HepG2 (cell line): Measurements from ENCODE around the gene GNB1. TPM values are rescaled to one million over a fixed set of nuclear protein-coding genes. Genes with fewer than 3 reads are reported as not detected.

ENCODE experiments used
- CEBPB ChIP-seq: IDR thresholded peaks from 2 replicates; pipeline ENCODE4 v1.6.1; 2011; ENCODE audit warnings: low read depth, low read length, improper control_type of control experiment, borderline replicate concordance
- GFI1 ChIP-seq: sonication (generic); formaldehyde crosslinking; IDR thresholded peaks from 2 replicates; pipeline ENCODE4 v1.5.0; 2020; ENCODE audit warnings: missing genetic modification reagents, mild to moderate bottlenecking, borderline replicate concordance
- HDAC2 ChIP-seq: sonication (generic); formaldehyde crosslinking; IDR thresholded peaks from 2 replicates; pipeline ENCODE4 v1.4.0; 2020; ENCODE audit warnings: missing genetic modification reagents
- NCOA2 ChIP-seq: sonication (generic); formaldehyde crosslinking; IDR thresholded peaks from 2 replicates; pipeline ENCODE4 v1.8.0; 2022; ENCODE audit warnings: inconsistent platforms
- PHF20 ChIP-seq: sonication (generic); formaldehyde crosslinking; IDR thresholded peaks from 2 replicates; pipeline ENCODE4 v1.5.0; 2020; ENCODE audit warnings: mild to moderate bottlenecking, missing genetic modification reagents
- POLR2G ChIP-seq: fragments of 200-400 bp; formaldehyde crosslinking; IDR thresholded peaks from 2 replicates; pipeline ENCODE4 v1.6.1; 2018; ENCODE audit warnings: mild to moderate bottlenecking, low read depth, low read length, moderate library complexity
- WIZ ChIP-seq: sonication (generic); formaldehyde crosslinking; IDR thresholded peaks from 2 replicates; pipeline ENCODE4 v1.5.1; 2020; ENCODE audit warnings: mild to moderate bottlenecking, missing genetic modification reagents
- ZFP91 ChIP-seq: sonication (generic); formaldehyde crosslinking; IDR thresholded peaks from 2 replicates; pipeline ENCODE4 v1.9.0; 2022; ENCODE audit warnings: missing genetic modification reagents, mild to moderate bottlenecking, borderline replicate concordance
- ZNF142 ChIP-seq: sonication (generic); formaldehyde crosslinking; IDR thresholded peaks from 2 replicates; pipeline ENCODE4 v1.4.0; 2020; ENCODE audit warnings: missing genetic modification reagents
- ZNF430 ChIP-seq: sonication (generic); formaldehyde crosslinking; IDR thresholded peaks from 2 replicates; pipeline ENCODE4 v1.9.0; 2021; ENCODE audit warnings: mild to moderate bottlenecking, missing genetic modification reagents
- ZNF775 ChIP-seq: sonication (generic); formaldehyde crosslinking; IDR thresholded peaks from 2 replicates; pipeline ENCODE4 v1.4.0; 2020; ENCODE audit warnings: missing genetic modification reagents, mild to moderate bottlenecking, moderate library complexity, borderline replicate concordance
- ZSCAN31 ChIP-seq: sonication (generic); formaldehyde crosslinking; IDR thresholded peaks from 2 replicates; pipeline ENCODE4 v1.5.0; 2020; ENCODE audit warnings: low read depth, mild to moderate bottlenecking, missing genetic modification reagents
- polyA plus RNA-seq, 8 experiments: library from polyadenylated mRNA; depleted of rRNA in 3 of 8; stranded (reverse) in 7 of 8; unstranded in 1 of 8; fragments of >200 nt; fragmentation: Illumina TruSeq in 4 of 8; extraction: Trizol in 4 of 8; gene quantifications; 2 replicates each; pipeline versions ENCODE4 v1.2.1 to v1.2.3, GENCODE V29; 2011 to 2016; ENCODE audit warnings: low read depth in 4 of 8, missing spikeins in 1 of 8, mixed read lengths in 1 of 8; ENCODE audit not compliant: insufficient read depth in 1 of 8
- total RNA-seq, 5 experiments: library from RNA; depleted of rRNA; stranded (reverse); fragments of >200 nt; fragmentation: Illumina TruSeq; extraction: Trizol; gene quantifications; 2 replicates each; pipeline ENCODE4 v1.2.3, GENCODE V29; 2016; ENCODE audit warnings: low read depth in 1 of 5
- TF ChIP-seq, protein P1 (sequence below): sonication (generic); formaldehyde crosslinking; IDR thresholded peaks from 2 replicates; pipeline ENCODE4 v1.4.0; 2020; ENCODE audit warnings: mild to moderate bottlenecking, missing genetic modification reagents

GNB1 gene
- total and polyA plus RNA-seq, 2 of the 13 experiments (the other 11 are each of a cell fraction or from before 2014, with no cell fraction given), result 66.2 to 327 TPM

- peak; percentile 75; the same call in 1 of the 2 replicates for TF ChIP-seq ZNF142 (CRISPR knock-in tag)
- TF ChIP-seq CEBPB, result no peak
- TF ChIP-seq WIZ (CRISPR knock-in tag), result no peak
- TF ChIP-seq ZNF430, result 0 out of 2 replicates have a peak, but pooled peaks have one; percentile 26
- no peak for TF ChIP-seq ZNF775 (CRISPR knock-in tag)
- TF ChIP-seq, protein P1, sequence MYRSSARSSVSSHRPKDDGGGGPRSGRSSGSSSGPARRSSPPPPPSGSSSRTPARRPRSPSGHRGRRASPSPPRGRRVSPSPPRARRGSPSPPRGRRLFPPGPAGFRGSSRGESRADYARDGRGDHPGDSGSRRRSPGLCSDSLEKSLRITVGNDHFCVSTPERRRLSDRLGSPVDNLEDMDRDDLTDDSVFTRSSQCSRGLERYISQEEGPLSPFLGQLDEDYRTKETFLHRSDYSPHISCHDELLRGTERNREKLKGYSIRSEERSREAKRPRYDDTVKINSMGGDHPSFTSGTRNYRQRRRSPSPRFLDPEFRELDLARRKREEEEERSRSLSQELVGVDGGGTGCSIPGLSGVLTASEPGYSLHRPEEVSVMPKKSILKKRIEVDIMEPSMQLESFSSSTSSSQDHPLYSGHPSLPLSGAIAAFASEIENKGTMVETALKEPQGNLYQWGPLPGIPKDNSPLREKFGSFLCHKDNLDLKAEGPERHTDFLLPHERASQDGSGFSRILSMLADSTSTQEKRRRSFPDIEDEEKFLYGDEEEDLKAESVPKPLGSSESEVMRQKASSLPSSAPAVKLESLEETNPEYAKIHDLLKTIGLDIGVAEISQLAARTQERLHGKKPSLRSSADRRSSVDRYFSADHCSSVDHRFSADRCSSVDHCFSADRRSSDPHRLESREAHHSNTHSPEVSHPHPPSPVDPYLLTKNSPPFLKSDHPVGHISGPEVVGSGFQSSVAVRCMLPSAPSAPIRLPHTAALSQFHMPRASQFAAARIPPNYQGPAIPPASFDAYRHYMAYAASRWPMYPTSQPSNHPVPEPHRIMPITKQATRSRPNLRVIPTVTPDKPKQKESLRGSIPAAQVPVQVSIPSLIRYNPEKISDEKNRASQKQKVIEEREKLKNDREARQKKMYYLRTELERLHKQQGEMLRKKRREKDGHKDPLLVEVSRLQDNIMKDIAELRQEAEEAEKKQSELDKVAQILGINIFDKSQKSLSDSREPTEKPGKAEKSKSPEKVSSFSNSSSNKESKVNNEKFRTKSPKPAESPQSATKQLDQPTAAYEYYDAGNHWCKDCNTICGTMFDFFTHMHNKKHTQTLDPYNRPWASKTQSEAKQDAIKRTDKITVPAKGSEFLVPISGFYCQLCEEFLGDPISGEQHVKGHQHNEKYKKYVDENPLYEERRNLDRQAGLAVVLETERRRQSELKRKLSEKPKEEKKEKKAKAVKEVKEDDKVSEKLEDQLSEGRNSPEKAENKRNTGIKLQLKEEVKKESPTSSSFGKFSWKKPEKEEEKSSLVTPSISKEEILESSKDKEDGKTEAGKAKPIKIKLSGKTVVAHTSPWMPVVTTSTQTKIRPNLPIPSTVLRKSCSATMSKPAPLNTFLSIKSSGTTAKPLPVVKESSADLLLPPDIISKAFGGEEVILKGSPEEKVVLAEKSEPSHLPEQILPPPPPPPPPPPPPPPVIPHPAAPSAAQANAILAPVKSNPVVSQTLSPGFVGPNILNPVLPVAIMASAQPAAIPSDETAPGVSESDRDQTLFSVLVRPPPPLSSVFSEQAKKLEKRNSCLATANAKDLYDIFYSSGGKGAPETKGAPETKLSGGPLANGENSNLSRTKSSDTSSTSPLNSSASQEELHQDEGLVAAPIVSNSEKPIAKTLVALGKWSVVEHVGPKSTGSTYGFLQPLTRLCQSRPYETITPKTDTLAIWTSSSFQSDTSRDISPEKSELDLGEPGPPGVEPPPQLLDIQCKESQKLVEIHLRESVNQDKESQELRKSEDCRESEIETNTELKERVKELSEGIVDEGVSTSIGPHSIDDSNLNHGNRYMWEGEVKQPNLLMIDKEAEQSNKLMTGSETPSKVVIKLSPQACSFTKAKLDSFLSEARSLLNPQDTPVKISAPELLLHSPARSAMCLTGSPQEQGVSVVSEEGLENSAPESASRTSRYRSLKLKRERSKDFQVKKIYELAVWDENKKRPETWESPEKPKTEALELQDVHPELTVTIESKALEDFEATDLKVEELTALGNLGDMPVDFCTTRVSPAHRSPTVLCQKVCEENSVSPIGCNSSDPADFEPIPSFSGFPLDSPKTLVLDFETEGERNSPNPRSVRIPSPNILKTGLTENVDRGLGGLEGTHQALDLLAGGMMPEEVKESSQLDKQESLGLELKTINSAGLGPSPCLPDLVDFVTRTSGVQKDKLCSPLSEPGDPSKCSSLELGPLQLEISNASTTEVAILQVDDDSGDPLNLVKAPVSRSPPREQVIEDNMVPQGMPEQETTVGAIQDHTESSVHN (CRISPR knock-in tag), result no peak
- TF ChIP-seq PHF20 (CRISPR knock-in tag), result no peak; the same call in 1 of the 2 replicates
- TF ChIP-seq ZFP91, result no peak
- no peak for TF ChIP-seq NCOA2 (CRISPR knock-in tag)
- peak; percentile 89 for TF ChIP-seq ZSCAN31 (CRISPR knock-in tag)
- TF ChIP-seq HDAC2 (CRISPR knock-in tag), result no peak
- TF ChIP-seq POLR2G, result no peak; the same call in 1 of the 2 replicates
- TF ChIP-seq GFI1 (CRISPR knock-in tag), result no peak
Measured at GRCh38 chr1:1777950-1778662, 112.8 kb downstream of the GNB1 start, which contains the start of gene NADK (continued).
